C4-2B (cell line): ENCODE data around the gene HDGFL2.

Source experiments
- CTCF ChIP-seq: fragments of 450-650 bp; conservative IDR thresholded peaks from 2 replicates; pipeline ENCODE4 v1.5.1; 2017; ENCODE audit warnings: mild to moderate bottlenecking
- ZFX ChIP-seq: fragments of 450-650 bp; IDR thresholded peaks from 2 replicates; pipeline ENCODE4 v1.6.1; 2017

- no peak for TF ChIP-seq CTCF
- no peak for TF ChIP-seq ZFX
These were observed 71.9 kb downstream of the HDGFL2 start for GRCh38 chr19:4543842-4544647.
